Peyer's patch (tissue), 4 donors: ENCODE results near the gene ZNF705A.
"Not testable (repeated sequence)": the region's sequence is repeated elsewhere in the genome, so short reads cannot be mapped to it uniquely, and the experiment has no call there.

ENCODE experiments used
- POLR2A ChIP-seq, 2 donors: fragments of 450-650 bp; IDR thresholded peaks; one replicate each; pipeline ENCODE4 v1.5.1; 2017; ENCODE audit warnings: antibody characterized with exemption in 2 of 2, mild to moderate bottlenecking in 2 of 2, moderate library complexity in 2 of 2
- TF ChIP-seq, protein P1 (sequence below), 6 experiments: fragments of 450-650 bp in 4 of 6; fragments of 200-600 bp in 2 of 6; sonication (generic) in 1 of 6; IDR thresholded peaks; one replicate each; pipeline ENCODE4 v1.5.1; 2017 to 2019; ENCODE audit warnings: antibody characterized with exemption in 6 of 6, mild to moderate bottlenecking in 3 of 6, moderate library complexity in 1 of 6

DNA sequence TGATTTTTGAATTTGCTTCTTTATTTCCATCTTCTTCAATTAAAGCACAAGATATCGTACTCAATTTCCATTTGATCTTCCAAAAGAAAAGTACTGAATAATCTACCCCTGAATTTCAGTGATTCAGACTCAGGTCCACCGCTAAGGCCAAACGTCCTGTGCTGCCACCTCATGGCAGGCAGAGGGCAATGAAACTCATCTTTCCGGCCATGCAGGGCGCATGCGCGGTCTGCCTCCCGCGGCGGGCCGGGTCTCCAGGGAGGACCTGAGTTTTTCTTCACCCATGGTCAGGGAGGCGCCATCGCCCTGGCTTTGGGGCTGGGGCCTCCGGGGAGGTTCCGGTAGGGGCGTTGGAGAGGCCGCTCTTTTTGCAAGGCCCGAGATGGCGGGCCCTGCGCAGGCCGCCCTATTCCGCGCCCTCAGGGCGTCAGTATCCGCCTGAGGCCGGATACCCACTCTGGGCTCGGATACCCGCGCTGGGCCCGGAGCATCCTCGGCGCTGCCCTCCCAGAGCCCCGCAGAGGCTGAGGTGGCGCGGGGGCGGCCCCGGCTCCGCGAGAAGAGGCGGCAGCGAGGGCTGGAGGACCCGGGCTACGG lies 23.3 kb downstream of the ZNF705A start:
- TF ChIP-seq, protein P1, sequence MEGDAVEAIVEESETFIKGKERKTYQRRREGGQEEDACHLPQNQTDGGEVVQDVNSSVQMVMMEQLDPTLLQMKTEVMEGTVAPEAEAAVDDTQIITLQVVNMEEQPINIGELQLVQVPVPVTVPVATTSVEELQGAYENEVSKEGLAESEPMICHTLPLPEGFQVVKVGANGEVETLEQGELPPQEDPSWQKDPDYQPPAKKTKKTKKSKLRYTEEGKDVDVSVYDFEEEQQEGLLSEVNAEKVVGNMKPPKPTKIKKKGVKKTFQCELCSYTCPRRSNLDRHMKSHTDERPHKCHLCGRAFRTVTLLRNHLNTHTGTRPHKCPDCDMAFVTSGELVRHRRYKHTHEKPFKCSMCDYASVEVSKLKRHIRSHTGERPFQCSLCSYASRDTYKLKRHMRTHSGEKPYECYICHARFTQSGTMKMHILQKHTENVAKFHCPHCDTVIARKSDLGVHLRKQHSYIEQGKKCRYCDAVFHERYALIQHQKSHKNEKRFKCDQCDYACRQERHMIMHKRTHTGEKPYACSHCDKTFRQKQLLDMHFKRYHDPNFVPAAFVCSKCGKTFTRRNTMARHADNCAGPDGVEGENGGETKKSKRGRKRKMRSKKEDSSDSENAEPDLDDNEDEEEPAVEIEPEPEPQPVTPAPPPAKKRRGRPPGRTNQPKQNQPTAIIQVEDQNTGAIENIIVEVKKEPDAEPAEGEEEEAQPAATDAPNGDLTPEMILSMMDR (IDR thresholded peaks at IDR 0.05): peak in 5 of 6 experiments; percentile 27 to 63 (median 53)
- TF ChIP-seq POLR2A (IDR thresholded peaks at IDR 0.05): not testable (repeated sequence)
